Stimulated activated naive CD8-positive, alpha-beta T cell treated with anti-CD3 and anti-CD28 coated beads, Interleukin-15, amount 100 ng/mL, for 72 hours (primary cell): ENCODE data around the gene ERC2.
"Not testable (repeated sequence)": the region's sequence is repeated elsewhere in the genome, so short reads cannot be mapped to it uniquely, and the experiment has no call there.

ENCODE experiments used
- ATAC-seq: fragments of 150-1000 bp; cut with Tn5 transposase; 2 replicates; pipeline ENCODE4 v1.10.0; 2021; ENCODE audit warnings: mild to moderate bottlenecking, moderate library complexity
- DNase-seq, 2 donors: peaks; one replicate each; pipeline ENCODE4 v3.0.0; 2021 to 2022
- H3K27ac Mint-ChIP-seq, 2 donors: one replicate each; pipeline ENCODE4 v1.8.0; 2022; ENCODE audit warnings: mild to moderate bottlenecking in 2 of 2, mixed read lengths in 2 of 2, moderate library complexity in 2 of 2
- H3K27me3 Mint-ChIP-seq: one replicate; pipeline ENCODE4 v1.8.0; 2022; ENCODE audit warnings: mixed read lengths
- H3K4me1 Mint-ChIP-seq: one replicate; pipeline ENCODE4 v1.8.0; 2022; ENCODE audit warnings: mild to moderate bottlenecking, mixed read lengths
- H3K4me3 Mint-ChIP-seq, 2 donors: one replicate each; pipeline ENCODE4 v1.8.0; 2022; ENCODE audit warnings: mild to moderate bottlenecking in 2 of 2, mixed read lengths in 2 of 2, moderate library complexity in 1 of 2
- H3K9me3 Mint-ChIP-seq, 2 donors: one replicate each; pipeline ENCODE4 v1.8.0; 2022; ENCODE audit warnings: mixed read lengths in 2 of 2

ERC2 gene

DNA sequence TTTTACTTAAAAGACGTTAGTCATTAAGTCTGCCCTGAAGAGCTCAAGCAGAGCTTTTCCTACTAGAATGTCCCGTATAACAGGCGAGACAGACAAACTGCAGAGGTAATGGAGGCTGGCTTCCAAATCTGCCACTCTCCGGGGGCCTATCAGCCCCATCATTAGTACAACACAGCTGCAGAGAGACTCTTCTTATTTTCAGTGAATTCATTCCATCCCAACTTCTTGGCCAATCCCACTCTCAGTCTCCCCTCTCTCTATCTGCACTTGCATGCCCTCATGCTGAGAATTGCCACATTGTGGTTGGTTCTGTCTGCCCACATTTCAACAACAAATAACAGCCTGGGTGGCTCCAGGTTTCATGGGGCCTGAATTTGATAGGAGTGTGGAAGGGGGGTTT is 412.7 kb downstream of the ERC2 start:
- ATAC-seq (no peak), DNase-seq (no peak)
- no peaks in the 10 kb centered on the region for H3K9me3 Mint-ChIP-seq
- H3K27ac Mint-ChIP-seq = no peak overlapping the region
- no peak overlapping the region for H3K4me3 Mint-ChIP-seq
- H3K4me1 Mint-ChIP-seq = no peaks in the 10 kb centered on the region
- H3K27me3 Mint-ChIP-seq = no peaks in the 10 kb centered on the region

DNA sequence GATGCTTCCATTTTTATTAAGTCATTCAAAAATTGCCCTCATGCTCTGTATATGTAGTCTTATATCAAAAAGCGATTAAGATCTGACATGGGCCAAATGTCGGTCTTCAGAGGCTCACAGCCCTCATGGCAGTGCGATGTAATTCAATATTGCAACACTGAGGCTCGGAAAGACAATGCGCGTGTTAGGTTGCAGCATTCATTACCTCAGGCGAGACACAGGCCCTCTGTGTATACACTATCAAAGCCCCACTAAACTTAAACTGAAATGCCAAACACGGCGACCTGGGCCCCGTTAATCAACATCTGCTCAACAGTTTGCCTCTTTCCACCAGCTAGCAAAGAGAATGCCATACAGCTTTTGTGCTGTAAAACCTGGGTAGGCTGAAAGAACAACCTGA is 413.4 kb downstream of the ERC2 start:
- H3K4me3 Mint-ChIP-seq = no peak overlapping the region

DNA sequence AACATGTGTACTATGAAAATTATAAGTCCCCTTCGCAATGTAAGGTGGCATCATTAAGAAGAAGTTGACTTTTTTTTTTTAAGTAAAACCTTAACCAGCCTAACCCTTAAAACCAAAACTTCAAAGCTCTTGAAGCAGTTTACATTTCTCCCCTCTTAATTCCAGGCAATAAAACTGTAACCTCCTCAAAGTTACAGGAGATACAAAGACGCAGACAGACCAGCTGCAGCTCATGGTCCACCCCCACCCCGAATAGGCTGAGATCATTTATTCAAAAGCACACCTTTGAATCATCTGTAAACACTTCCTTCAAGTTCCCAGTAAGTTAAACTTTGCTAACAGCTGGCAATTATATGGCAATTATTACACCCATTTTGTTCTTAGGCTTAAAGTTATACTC is 414.5 kb downstream of the ERC2 start:
- Mint-ChIP-seq H3K27me3 (no peaks in the 10 kb centered on the region), H3K27ac (no peak overlapping the region), H3K9me3 (no peaks in the 10 kb centered on the region), H3K4me1 (no peaks in the 10 kb centered on the region), H3K4me3 (no peak overlapping the region)
- DNase-seq = no peak
- no peak for ATAC-seq

More for the DNA sequence above, 413.4 kb downstream of the ERC2 start:
- no peaks in the 10 kb centered on the region for H3K9me3 Mint-ChIP-seq
- H3K27me3 Mint-ChIP-seq = no peaks in the 10 kb centered on the region
- ATAC-seq = no peak
- DNase-seq = no peak
- no peak overlapping the region for H3K27ac Mint-ChIP-seq
- no peaks in the 10 kb centered on the region for H3K4me1 Mint-ChIP-seq

DNA sequence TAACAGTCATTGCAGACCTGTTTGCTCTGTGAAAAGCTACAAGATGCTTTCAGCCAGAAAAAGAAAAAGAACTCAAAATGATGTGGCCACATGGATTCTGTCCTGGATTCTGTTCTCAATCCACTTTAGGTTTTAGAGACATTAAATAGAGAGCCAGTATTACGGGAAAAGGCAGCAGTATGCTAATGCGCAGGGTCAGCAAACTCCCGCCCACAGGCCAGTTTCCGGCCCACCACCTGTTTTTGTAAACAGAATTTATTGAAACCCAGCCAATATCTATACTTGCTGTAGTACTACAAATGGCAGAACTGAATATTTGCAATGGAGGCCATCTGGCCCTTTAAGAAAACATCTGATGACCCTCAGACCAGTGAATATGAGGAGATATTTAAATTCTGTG is 416.1 kb downstream of the ERC2 start:
- no peaks in the 10 kb centered on the region for H3K27me3 Mint-ChIP-seq
- DNase-seq (no peak), ATAC-seq (no peak)
- H3K27ac Mint-ChIP-seq = no peak overlapping the region
- no peaks in the 10 kb centered on the region for H3K4me1 Mint-ChIP-seq
- H3K4me3 Mint-ChIP-seq = no peak overlapping the region
- H3K9me3 Mint-ChIP-seq = no peaks in the 10 kb centered on the region

DNA sequence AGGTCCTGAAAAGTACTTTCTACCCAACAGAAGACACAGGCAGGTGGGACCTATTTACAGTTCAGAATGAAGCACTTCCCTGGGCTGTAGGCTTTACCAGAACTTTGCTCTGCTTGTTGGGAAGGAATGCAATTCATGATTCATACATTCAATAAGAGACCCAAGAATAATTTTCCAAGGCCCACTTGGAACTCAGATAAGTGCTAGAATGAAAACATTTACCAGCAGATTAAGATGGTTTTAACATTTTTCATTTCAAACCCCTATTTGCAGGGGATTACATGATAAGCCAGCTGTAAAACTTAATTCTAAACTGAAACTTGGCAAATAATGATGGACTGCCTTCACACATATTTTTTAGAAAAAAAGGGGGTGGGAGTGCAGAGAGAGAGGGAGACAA is 417.2 kb downstream of the ERC2 start:
- no peaks in the 10 kb centered on the region for H3K27me3 Mint-ChIP-seq
- no peaks in the 10 kb centered on the region for H3K9me3 Mint-ChIP-seq

DNA sequence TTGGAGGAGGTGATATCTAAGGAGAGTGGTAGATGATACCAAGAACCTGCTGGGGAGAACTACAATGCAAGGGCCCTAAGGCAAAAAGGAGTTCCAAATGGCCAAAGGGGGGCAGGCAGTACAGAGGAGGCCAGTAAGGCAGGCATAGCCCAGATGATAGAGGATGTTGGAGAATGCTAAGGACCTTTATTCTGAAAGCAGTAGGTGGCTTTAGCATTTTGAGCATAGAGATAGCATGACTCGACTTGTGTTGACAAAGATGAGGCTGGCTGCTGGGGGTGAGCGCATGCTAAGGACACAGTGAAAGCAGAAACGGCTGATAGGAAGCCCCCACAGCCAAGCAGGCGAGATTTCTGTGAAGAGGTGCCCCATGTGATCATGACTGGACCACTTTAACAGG is 419.3 kb downstream of the ERC2 start:
- Mint-ChIP-seq H3K9me3 (no peaks in the 10 kb centered on the region), H3K4me3 (no peak overlapping the region), H3K4me1 (no peaks in the 10 kb centered on the region), H3K27ac (no peak overlapping the region), H3K27me3 (no peaks in the 10 kb centered on the region)
- no peak for DNase-seq
- ATAC-seq = no peak

More for the DNA sequence above, 417.2 kb downstream of the ERC2 start:
- no peak for ATAC-seq
- Mint-ChIP-seq H3K4me1 (no peaks in the 10 kb centered on the region), H3K4me3 (no peak overlapping the region), H3K27ac (no peak overlapping the region)
- no peak for DNase-seq

DNA sequence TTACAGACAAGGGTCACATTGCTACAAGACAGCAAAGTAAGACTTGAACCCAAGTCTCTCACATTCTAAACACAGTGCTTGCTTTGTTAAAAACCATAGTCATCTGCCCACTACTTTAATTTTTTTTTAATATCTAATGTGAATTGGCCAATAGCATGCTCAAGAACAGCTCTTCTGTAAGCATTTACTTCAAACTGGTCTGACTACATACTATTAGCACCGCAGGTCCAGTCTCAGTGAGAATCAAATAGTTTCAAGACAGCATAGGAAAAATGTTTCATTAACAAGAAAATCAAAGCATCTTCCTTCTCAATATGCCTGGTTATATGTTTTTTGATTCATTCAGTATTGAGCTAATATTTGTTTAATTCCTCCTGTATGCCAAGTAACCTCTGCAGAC is 419.9 kb downstream of the ERC2 start:
- Mint-ChIP-seq H3K4me1 (no peaks in the 10 kb centered on the region), H3K9me3 (no peaks in the 10 kb centered on the region), H3K4me3 (no peak overlapping the region), H3K27me3 (no peaks in the 10 kb centered on the region), H3K27ac (no peak overlapping the region)
- DNase-seq (no peak), ATAC-seq (no peak)

DNA sequence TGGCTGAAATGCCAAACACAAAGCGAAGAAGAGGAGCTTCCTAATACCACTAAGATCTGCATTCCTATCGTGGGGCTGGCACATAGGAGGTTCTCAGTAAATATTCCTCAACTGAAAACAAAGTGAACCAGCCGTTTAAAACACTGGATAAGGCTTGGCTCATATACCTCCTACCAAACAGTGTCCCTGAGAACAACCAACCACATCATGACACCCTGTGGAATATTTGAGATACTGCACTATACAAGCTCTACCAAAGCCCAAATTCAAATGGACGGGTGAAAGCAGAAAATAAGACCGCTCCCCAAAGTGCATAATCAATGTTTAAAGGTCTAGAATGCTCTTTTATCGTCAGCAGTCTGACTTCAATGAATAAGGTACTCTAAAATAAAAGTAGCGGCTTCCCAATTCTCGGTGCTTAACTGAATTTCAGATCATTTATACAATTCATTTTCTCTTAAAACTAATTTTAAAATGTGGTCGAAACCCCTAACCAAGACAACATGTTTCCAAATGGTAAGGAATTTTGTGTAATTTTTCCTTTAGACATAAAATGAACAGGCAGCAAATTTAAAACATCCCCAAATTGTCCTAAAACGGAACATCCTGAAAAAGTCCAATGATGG is 425.8 kb downstream of the ERC2 start:
- H3K9me3 Mint-ChIP-seq = peaks cover under 1 to 29% of the 10 kb centered on the region in 2 donors
- H3K4me3 Mint-ChIP-seq = no peak overlapping the region
- H3K27me3 Mint-ChIP-seq = no peaks in the 10 kb centered on the region
- DNase-seq (no peak), ATAC-seq (no peak)
- no peak overlapping the region for H3K27ac Mint-ChIP-seq
- no peaks in the 10 kb centered on the region for H3K4me1 Mint-ChIP-seq

DNA sequence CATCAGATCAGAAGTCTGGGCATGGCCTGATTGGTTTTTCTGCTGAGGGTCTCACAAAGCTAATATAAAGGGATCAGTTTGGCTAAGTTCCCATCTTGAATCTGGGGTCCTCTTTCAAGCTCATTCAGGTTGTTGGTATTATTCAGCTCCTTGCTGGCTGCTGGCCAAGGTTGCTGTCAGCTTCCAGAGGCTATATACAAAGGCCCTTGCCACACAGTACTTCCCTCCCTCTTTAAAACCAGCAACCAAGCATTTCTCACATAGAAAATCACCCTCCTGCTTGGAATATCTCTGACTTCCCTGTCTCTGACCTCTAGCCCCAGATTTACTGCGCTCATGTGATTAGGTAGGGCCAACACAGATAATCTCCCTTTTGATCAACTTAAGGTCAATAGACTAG is 442.9 kb downstream of the ERC2 start:
- Mint-ChIP-seq H3K4me1 (no peaks in the 10 kb centered on the region), H3K27me3 (no peaks in the 10 kb centered on the region), H3K9me3 (no peaks in the 10 kb centered on the region), H3K27ac (no peak overlapping the region), H3K4me3 (no peak overlapping the region)
- DNase-seq (no peak), ATAC-seq (no peak)

DNA sequence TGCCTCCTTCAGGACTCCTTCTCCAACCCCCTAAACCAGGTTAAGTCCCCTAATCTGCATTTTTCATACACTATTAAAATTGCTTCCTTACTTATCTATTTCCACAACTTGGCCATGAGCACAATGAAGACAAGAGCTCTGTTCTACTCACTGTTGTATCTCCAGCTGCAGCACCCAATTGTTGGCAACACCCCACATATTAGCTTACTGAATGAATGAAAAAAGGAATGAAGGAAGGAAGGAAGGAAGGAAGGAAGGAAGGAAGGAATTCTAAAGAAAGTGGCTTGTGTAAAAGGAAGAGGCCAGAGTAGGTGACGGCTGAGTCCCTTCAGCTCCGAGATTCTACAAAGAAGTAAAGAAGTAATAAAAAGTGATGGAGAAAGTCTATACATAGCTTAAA is 444.7 kb downstream of the ERC2 start:
- Mint-ChIP-seq H3K4me3 (no peak overlapping the region), H3K9me3 (no peaks in the 10 kb centered on the region), H3K27me3 (no peaks in the 10 kb centered on the region), H3K27ac (no peak overlapping the region), H3K4me1 (no peaks in the 10 kb centered on the region)
- DNase-seq (no peak), ATAC-seq (no peak)

DNA sequence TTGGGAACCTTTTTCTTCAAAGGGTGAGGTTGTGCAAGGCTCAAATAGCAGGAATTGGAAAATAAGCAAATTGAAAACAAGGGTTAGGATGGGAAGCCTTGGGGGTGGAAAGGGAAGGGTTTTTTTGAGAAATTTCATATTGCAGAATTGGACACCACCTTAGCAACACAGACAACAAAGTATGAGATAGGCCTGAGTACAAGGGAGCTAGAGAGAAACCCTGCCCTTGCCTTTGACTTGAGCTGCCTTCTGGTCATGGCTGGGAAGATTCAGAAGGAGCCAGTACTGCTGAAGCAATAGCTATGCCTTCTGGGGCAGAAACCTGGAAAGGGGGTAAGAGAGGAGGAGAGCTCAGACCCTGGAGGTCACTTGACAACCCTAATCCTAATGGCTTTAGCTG is 445.6 kb downstream of the ERC2 start:
- no peak overlapping the region for H3K27ac Mint-ChIP-seq
- ATAC-seq = no peak
- no peak for DNase-seq
- no peaks in the 10 kb centered on the region for H3K9me3 Mint-ChIP-seq
- H3K27me3 Mint-ChIP-seq = no peaks in the 10 kb centered on the region
- no peak overlapping the region for H3K4me3 Mint-ChIP-seq
- no peaks in the 10 kb centered on the region for H3K4me1 Mint-ChIP-seq

DNA sequence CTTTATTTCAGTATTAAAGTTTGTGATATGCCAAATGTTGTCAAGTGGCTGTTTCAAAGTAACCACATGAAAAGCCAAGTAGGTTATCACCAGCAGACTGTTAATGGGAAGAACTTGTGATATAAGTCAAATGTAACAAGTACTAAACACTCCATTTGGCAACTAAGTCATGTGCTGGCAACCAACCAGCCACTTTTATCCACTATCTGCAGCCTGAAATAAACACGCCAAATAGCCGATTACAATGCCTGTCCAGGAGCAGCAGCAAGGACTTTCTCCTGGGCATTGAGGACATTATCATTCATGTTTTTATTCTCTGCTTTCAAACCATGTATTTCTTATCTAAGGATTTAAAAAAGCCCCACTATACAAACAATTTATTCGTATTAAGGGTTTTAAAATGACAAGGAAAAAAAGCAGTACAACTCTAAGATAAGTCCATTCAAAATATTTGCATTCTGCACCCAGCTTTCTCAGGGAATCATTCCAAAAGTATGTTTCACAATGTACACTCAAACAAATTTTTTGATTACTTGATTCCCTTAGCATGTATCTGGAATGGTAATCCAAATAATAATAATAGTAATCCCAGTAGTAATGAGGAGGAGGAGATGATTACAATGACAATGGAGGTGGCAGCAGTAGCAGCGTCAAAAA is 448.6 kb downstream of the ERC2 start:
- Mint-ChIP-seq H3K27ac (no peak overlapping the region), H3K27me3 (no peaks in the 10 kb centered on the region), H3K4me3 (no peak overlapping the region), H3K9me3 (no peaks in the 10 kb centered on the region), H3K4me1 (no peaks in the 10 kb centered on the region)
- DNase-seq (no peak), ATAC-seq (no peak)

DNA sequence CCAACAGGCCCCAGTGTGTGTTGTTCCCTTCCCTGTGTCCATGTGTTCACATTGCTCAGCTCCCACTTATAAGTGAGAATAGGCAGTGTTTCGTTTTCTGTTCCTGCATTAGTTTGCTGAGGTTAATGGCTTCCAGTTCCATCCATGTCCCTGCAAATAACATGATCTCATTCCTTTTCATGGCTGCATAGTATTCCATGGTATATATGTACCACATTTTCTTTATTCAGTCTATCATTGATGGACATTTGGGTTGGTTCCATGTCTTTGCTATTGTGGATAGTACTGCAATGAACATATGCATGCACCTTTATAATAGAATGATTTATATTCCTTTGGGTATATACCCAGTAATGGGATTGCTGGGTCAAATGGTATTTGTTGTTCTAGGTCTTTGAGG is 452.9 kb downstream of the ERC2 start:
- not testable (repeated sequence) for H3K4me3 Mint-ChIP-seq, ATAC-seq, H3K27ac Mint-ChIP-seq, H3K4me1 Mint-ChIP-seq, DNase-seq, H3K27me3 Mint-ChIP-seq, H3K9me3 Mint-ChIP-seq

DNA sequence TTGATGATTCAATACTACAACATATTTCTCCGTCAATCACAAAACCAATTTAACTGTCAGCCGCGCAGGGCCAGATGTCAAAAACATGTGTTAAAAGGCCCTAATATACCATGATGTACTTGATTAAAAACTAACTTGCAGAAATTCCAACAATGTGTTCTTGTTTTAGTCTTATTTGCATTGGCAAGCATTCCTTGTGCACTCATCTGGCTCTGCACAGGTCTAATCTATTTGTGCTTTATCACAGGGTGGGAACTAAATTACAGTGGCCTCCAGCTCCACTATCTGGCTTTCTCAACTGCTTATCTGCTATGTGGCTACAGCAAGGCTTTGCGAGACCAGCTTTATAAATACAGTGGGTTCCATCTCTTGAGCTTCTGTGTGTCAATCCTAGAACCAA is 455.5 kb downstream of the ERC2 start:
- H3K27ac Mint-ChIP-seq = no peak overlapping the region
- H3K4me1 Mint-ChIP-seq = no peaks in the 10 kb centered on the region
- DNase-seq (no peak), ATAC-seq (no peak)
- no peaks in the 10 kb centered on the region for H3K27me3 Mint-ChIP-seq
- H3K4me3 Mint-ChIP-seq = no peak overlapping the region
- H3K9me3 Mint-ChIP-seq = peaks cover 0 to 6% of the 10 kb centered on the region in 2 donors

DNA sequence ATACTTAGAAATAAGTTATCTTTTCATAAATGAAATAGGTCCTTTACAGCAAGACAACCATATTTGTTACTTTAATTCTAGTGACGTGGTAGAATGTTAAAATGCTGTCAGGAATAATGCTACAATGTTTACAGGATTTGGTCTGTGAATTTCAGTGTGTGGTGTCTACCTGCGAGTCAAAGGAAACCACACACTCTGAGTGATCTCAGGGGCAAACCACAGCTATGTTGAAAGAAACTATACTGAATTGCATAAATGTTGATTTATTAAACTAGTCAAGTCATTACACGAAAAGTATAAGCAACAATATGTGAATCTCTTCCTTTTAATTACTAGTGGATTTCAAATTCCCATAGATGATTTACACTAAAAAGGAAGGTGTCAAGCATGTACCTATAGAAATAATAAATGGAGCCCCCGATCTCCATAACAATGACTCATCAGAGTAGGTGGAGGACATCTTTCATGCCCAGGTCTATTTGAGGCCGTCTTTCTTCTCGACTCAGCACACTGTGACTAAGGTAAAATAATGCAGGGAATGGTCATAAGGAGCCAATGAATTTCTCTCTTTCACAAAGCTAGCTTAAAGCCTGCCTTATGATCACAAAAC is 463.0 kb downstream of the ERC2 start:
- ATAC-seq (no peak), DNase-seq (no peak)
- Mint-ChIP-seq H3K4me3 (no peak overlapping the region), H3K4me1 (no peaks in the 10 kb centered on the region), H3K27ac (no peak overlapping the region), H3K27me3 (no peaks in the 10 kb centered on the region), H3K9me3 (peaks cover 0 to 5% of the 10 kb centered on the region in 2 donors)

DNA sequence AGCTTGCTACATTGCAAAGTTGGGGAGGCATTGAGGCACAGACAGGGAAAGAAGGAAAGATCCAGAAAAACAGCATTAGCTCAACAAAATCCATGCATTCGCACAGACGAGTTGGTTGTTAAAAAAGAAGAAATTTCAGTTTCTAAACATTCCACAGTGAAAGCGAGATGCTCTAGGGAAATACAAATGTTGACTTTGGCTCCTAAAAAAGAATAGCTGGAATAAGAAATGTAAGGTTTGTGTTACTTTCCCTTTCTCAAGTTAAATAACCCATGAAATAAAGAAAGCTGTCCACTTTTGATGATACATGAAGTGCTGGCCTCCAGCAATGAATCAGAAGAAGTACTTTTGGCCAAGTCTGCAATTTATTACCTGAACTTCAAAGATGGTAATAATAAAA is 465.1 kb downstream of the ERC2 start:
- no peak overlapping the region for H3K27ac Mint-ChIP-seq
- H3K9me3 Mint-ChIP-seq = peaks cover 0 to 5% of the 10 kb centered on the region in 2 donors
- H3K4me1 Mint-ChIP-seq = no peaks in the 10 kb centered on the region
- no peaks in the 10 kb centered on the region for H3K27me3 Mint-ChIP-seq
- no peak for ATAC-seq
- no peak overlapping the region for H3K4me3 Mint-ChIP-seq
- DNase-seq = no peak

DNA sequence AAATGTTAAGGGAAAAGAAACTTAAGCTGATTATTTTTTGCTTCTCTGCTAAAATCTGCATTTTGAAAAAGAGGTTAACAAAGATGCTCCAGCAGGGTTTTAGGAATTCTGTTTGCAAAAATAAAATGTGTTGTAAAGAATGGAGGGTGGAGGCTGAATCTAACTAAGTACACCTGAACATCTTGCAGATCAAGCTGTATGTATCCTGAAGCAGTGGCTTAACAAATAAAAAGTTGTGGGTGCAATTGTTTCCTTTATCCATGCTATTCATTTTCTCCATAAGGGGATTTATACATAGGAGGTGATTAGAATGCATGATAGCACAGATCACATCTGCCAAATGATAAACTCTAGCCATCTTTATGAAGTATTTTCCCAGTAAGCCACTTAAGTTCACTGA is 466.3 kb downstream of the ERC2 start:
- H3K4me1 Mint-ChIP-seq = no peaks in the 10 kb centered on the region
- no peak overlapping the region for H3K27ac Mint-ChIP-seq
- H3K4me3 Mint-ChIP-seq = no peak overlapping the region
- H3K27me3 Mint-ChIP-seq = no peaks in the 10 kb centered on the region
- peaks cover 0 to 5% of the 10 kb centered on the region in 2 donors for H3K9me3 Mint-ChIP-seq
- ATAC-seq = no peak
- DNase-seq = no peak
